ENCODE measurements around the gene TMEM95. TPM values are rescaled to one million over a fixed set of nuclear protein-coding genes. Genes with fewer than 3 reads are reported as not detected.

The TMEM95 gene
- total and polyA plus RNA-seq, 2 of the 8 experiments (the other 6 are each of a cell fraction or from before 2014, with no cell fraction given) = not detected

DNA sequence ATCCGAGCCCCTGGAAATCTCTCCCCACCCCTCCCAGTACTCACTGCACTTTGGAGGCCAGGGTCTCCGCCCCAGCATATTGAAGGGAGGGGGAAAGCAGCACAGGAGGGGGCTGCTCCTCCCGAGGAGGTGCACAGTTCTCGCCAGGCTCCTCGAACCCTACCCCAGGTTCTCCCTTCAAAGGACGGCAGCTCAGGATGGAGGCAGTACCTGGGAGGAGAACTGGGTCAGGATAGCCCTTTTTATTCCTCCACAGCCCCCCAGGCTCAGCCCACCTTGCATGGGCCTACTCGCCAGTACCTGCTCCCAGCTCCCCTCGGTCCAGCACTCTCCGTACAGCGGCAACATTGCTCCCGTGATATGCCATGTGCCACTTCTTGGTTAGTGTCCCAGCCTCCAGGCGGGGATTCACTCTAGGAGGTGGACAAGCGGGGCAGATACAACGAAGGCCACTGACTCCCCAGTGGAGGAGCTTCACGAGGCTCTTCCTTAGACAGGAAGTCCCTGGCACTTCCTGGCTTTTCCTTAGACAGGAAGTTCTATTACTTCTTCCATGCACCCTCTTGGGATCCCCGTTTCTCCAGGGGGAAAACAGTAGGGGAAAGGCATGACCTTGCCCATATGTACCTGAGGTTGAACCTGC, 37.7 kb upstream of the TMEM95 start:
- Histone ChIP-seq H3K9me3 (ENCODE audit: insufficient read depth in 2 of 2, low read depth in 1 of 2, low read length in 1 of 2) (no peaks in the 10 kb centered on the region), H3K56ac (replicated peaks; ENCODE audit: insufficient read length, low read depth, low read length) (no peak overlapping the region), H3K79me1 (ENCODE audit: low read depth, low read length) (0 out of 2 replicates have a peak, but pooled peaks cover 4% of the 10 kb centered on the region), H3K23ac (ENCODE audit: insufficient read length) (no peak overlapping the region), H3K4me2 (ENCODE audit: insufficient read depth in 1 of 2, low read depth in 2 of 2, low read length in 2 of 2) (no peak overlapping the region), H2BK15ac (ENCODE audit: low read length) (no peak overlapping the region), H3K4me3 (ENCODE audit: extremely low read depth in 1 of 4, insufficient read depth in 2 of 4, low read depth in 3 of 4, low read length in 4 of 4) (no peak overlapping the region), H3K9ac (replicated peaks in 1 of 4; ENCODE audit: extremely low read depth in 1 of 4, low read depth in 3 of 4, low read length in 3 of 4) (no peak overlapping the region), H3K79me2 (ENCODE audit: control insufficient read depth in 1 of 2, insufficient read depth in 2 of 2, low read length in 2 of 2) (peaks cover 0 to 8% of the 10 kb centered on the region in 2 experiments; a peak in 1 of 4 replicates), H3K23me2 (ENCODE audit: low read depth, low read length) (no peaks in the 10 kb centered on the region; the same call in 1 of the 2 replicates), H3K14ac (ENCODE audit: insufficient read length) (no peak overlapping the region), H4K20me1 (replicated peaks in 1 of 2; ENCODE audit: control insufficient read depth in 1 of 2, insufficient read depth in 2 of 2, low read length in 2 of 2) (peaks cover 2 to 14% of the 10 kb centered on the region in 2 experiments), H3K36me3 (ENCODE audit: control insufficient read depth in 2 of 4, insufficient read depth in 4 of 4, low read length in 3 of 4) (peaks cover 21 to 60% (median 42%) of the 10 kb centered on the region in 4 experiments), H2BK20ac (ENCODE audit: low read length) (no peak overlapping the region), H3K4ac (replicated peaks; ENCODE audit: insufficient read length, low read depth, low read length) (no peak overlapping the region), H2BK12ac (ENCODE audit: low read depth, low read length) (no peak overlapping the region), H3K4me1 (replicated peaks in 1 of 4; ENCODE audit: control insufficient read depth in 3 of 4, insufficient read depth in 4 of 4, low read length in 3 of 4) (peaks cover 0 to 5% (median 3%) of the 10 kb centered on the region in 4 experiments; a peak in 4 of 7 replicates), H2AK5ac (ENCODE audit: low read depth, low read length) (no peak overlapping the region), H3K18ac (ENCODE audit: extremely low read depth, low read length) (no peak overlapping the region), H2BK5ac (ENCODE audit: low read depth, low read length) (no peak overlapping the region), H3K27ac (ENCODE audit: low read depth, low read length) (no peak overlapping the region), H2BK120ac (replicated peaks; ENCODE audit: low read depth, low read length) (no peak overlapping the region), H4K8ac (ENCODE audit: extremely low read depth, insufficient read depth, low read length) (no peak overlapping the region), H4K91ac (replicated peaks; ENCODE audit: insufficient read length, low read length) (no peak overlapping the region), H2AFZ (ENCODE audit: low read length) (no peak overlapping the region), H3K27me3 (replicated peaks in 1 of 4; ENCODE audit: control insufficient read depth in 3 of 4, extremely low read depth in 1 of 4, insufficient read depth in 3 of 4, low read length in 3 of 4) (no peaks in the 10 kb centered on the region), H4K5ac (ENCODE audit: insufficient read length, low read depth, low read length) (no peak overlapping the region)
- FAIRE-seq (no peak), DNase-seq (ENCODE audit: low read depth in 1 of 2, low spot score in 2 of 2) (no peak)
- WGBS, 2 experiments (ENCODE audit: extremely low coverage in 1 of 2, insufficient coverage in 1 of 2, insufficient read length in 1 of 2, insufficient replicate concordance in 2 of 2, low coverage in 1 of 2, low lambda C conversion rate in 2 of 2, missing lambda C conversion rate in 1 of 2) = 97% methylated on average over 16 of the region's 16 CpGs; no CpG with 5 or more reads in 1 of the 2 experiments
- ChIA-PET POLR2A (ENCODE audit: partially characterized antibody) (interaction anchor here (0.8 to 11.3 kb wide), 12 partner anchors 8 to 276 kb away, joined by 3 to 223 read pairs (median 4); partner anchors contain the start of genes ACAP1, CLDN7 and NEURL4), CTCF (ENCODE audit: partially characterized antibody) (interaction anchor here (0.7 to 2.0 kb wide), 5 partner anchors 28 to 271 kb away, joined by 3 to 17 read pairs (median 3); no protein-coding TSS in a partner anchor)
- TF ChIP-seq RBBP5 (IDR thresholded peaks at IDR 0.05; ENCODE audit: borderline replicate concordance, low read depth, low read length) = no peak
- TF ChIP-seq GABPA (IDR thresholded peaks at IDR 0.05; ENCODE audit: borderline replicate concordance, insufficient read depth, low read length) = no peak
- TF ChIP-seq BACH1 (IDR thresholded peaks at IDR 0.05; ENCODE audit: low read length) = no peak
- TF ChIP-seq CHD1 (IDR thresholded peaks at IDR 0.05; ENCODE audit: low read depth, low read length) = no peak
- TF ChIP-seq POU5F1 (IDR thresholded peaks at IDR 0.05; ENCODE audit: low read depth, low read length) = no peak
- TF ChIP-seq, protein P1, sequence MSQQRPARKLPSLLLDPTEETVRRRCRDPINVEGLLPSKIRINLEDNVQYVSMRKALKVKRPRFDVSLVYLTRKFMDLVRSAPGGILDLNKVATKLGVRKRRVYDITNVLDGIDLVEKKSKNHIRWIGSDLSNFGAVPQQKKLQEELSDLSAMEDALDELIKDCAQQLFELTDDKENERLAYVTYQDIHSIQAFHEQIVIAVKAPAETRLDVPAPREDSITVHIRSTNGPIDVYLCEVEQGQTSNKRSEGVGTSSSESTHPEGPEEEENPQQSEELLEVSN (IDR thresholded peaks at IDR 0.05) = no peak
- no peak for TF ChIP-seq YY1 (IDR thresholded peaks at IDR 0.05; ENCODE audit: low read depth, low read length)
- TF ChIP-seq SP2 (IDR thresholded peaks at IDR 0.05; ENCODE audit: low read length) = no peak
- TF ChIP-seq FOSL1 (IDR thresholded peaks at IDR 0.05; ENCODE audit: insufficient read depth, low read depth, low read length) = no peak

All from H1 (cell line).